CD4-positive, alpha-beta T cell (primary cell): ENCODE results near the gene TOMM5. TPM values are rescaled to one million over a fixed set of nuclear protein-coding genes. Genes with fewer than 3 reads are reported as not detected.
"Not testable (repeated sequence)": the region's sequence is repeated elsewhere in the genome, so short reads cannot be mapped to it uniquely, and the experiment has no call there.

ENCODE experiments used
- ATAC-seq: fragments of 200-7000 bp; cut with Tn5 transposase; one replicate; pipeline ENCODE4 v1.10.0; 2022; ENCODE audit warnings: mild to moderate bottlenecking; ENCODE audit not compliant: poor library complexity
- CTCF ChIA-PET: fragments of 350-600 bp; sonication (Branson Sonifier 250); formaldehyde crosslinking; loops from one replicate; lab custom pipeline; 2021; ENCODE audit warnings: antibody characterized with exemption, inconsistent platforms; lab: Charles Lee
- POLR2A ChIA-PET: fragments of 350-600 bp; sonication (Branson Sonifier 250); formaldehyde crosslinking; loops from one replicate; lab custom pipeline; 2021; ENCODE audit warnings: antibody characterized with exemption, inconsistent platforms; lab: Charles Lee
- DNase-seq, 14 experiments: peaks; one replicate each; pipeline ENCODE4 v3.0.0-alpha.2; 2013 to 2020; ENCODE audit warnings: mixed read lengths in 2 of 14
- H3K27ac ChIP-seq, 2 donors: one replicate each; pipeline versions ENCODE4 v1.5.1 to v1.7.0; 2013; ENCODE audit warnings: low read length in 2 of 2, low read depth in 1 of 2, mild to moderate bottlenecking in 1 of 2
- H3K27me3 ChIP-seq, 2 experiments: 1 replicate in 1 of 2; 2 replicates in 1 of 2; pipeline versions ENCODE4 v1.6.1 to v1.7.0; 2013; ENCODE audit warnings: low read length in 2 of 2, control low read depth in 1 of 2, mild to moderate bottlenecking in 1 of 2, moderate library complexity in 1 of 2; ENCODE audit not compliant: insufficient read depth in 2 of 2, control insufficient read depth in 1 of 2
- H3K36me3 ChIP-seq: one replicate; pipeline ENCODE4 v1.6.1; 2013; ENCODE audit warnings: low read length, control low read depth; ENCODE audit not compliant: insufficient read depth
- H3K4me1 ChIP-seq: one replicate; pipeline ENCODE4 v1.6.1; 2013; ENCODE audit warnings: low read length, control low read depth; ENCODE audit not compliant: insufficient read depth
- H3K4me3 ChIP-seq: one replicate; pipeline ENCODE4 v1.5.1; 2013; ENCODE audit warnings: mild to moderate bottlenecking, low read length, moderate library complexity
- H3K9me3 ChIP-seq, 2 experiments: 1 replicate in 1 of 2; 2 replicates in 1 of 2; pipeline versions ENCODE4 v1.6.1 to v1.7.0; 2013; ENCODE audit warnings: low read length in 2 of 2, mild to moderate bottlenecking in 2 of 2, control low read depth in 1 of 2, moderate library complexity in 1 of 2; ENCODE audit not compliant: control insufficient read depth in 1 of 2, insufficient read depth in 1 of 2
- H3K27ac Mint-ChIP-seq: one replicate; pipeline ENCODE4 v1.8.0; 2020; ENCODE audit warnings: mixed read lengths
- H3K27me3 Mint-ChIP-seq: one replicate; pipeline ENCODE4 v1.8.0; 2021; ENCODE audit warnings: mixed read lengths
- H3K36me3 Mint-ChIP-seq: one replicate; pipeline ENCODE4 v1.8.0; 2021; ENCODE audit warnings: low read depth, mixed read lengths
- H3K4me1 Mint-ChIP-seq: one replicate; pipeline ENCODE4 v1.8.0; 2021; ENCODE audit warnings: low read depth, mixed read lengths
- H3K4me3 Mint-ChIP-seq: one replicate; pipeline ENCODE4 v1.8.0; 2020; ENCODE audit warnings: mild to moderate bottlenecking, mixed read lengths
- H3K9me3 Mint-ChIP-seq: one replicate; pipeline ENCODE4 v1.8.0; 2020; ENCODE audit warnings: mixed read lengths
- CTCF ChIP-seq: fragments of 200-600 bp; IDR thresholded peaks from one replicate; pipeline ENCODE4 v1.8.0; 2022; ENCODE audit warnings: antibody characterized with exemption, mild to moderate bottlenecking
- intact Hi-C, 2 experiments: fragments of 100-400 bp; cut with DNase I in 1 of 2; cut with micrococcal nuclease in 1 of 2; formaldehyde crosslinking; loops; one replicate each; pipeline versions ENCODE4 v1.15.1 to v1.9.0; 2023 to 2025; cut with DNase I, micrococcal nuclease
- total RNA-seq, 174 experiments: library from RNA in 2 of 174; stranded (reverse) in 2 of 174; gene quantifications; one replicate each; pipeline ENCODE4 v1.2.3 and lab custom pipeline; 2021 to 2026

Gene TOMM5
- total RNA-seq, 2 experiments from 2014 or later, result 31.4 to 35.3 TPM

DNA sequence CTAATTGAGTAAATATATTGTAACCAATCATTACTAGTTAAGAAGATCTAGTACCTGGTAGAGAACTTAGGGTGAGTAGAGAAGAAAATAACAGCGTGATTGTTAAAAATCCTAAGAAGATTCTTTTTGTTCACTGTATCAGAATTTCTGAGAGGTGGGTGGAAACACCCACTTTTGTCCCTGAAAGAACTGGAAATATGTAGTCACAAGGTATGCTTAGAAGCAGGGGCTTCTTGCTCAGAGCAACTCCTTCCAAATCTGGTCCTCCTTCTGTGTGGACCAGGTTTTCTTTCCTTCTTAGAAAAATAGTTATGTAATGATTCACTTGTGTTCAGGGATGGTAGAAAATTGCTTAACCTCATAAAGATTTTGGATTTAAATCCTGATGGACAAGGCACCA lies 11.9 kb upstream of the TOMM5 start:
- no peak overlapping the region for H3K27ac ChIP-seq
- peaks cover 3 to 5% of the 10 kb centered on the region in 2 experiments for H3K27me3 ChIP-seq
- intact Hi-C loops, result no loop called here
- ChIA-PET CTCF (no interaction called here), POLR2A (no interaction called here)
- no peaks in the 10 kb centered on the region for H3K4me1 Mint-ChIP-seq
- no peaks in the 10 kb centered on the region for H3K36me3 ChIP-seq
- H3K27ac Mint-ChIP-seq, result no peak overlapping the region
- no peaks in the 10 kb centered on the region for H3K9me3 ChIP-seq
- peaks cover 50% of the 10 kb centered on the region for H3K27me3 Mint-ChIP-seq
- no peaks in the 10 kb centered on the region for H3K9me3 Mint-ChIP-seq
- H3K4me1 ChIP-seq, result no peaks in the 10 kb centered on the region
- no peak for TF ChIP-seq CTCF
- H3K36me3 Mint-ChIP-seq, result no peaks in the 10 kb centered on the region
- H3K4me3 Mint-ChIP-seq, result no peak overlapping the region
- no peak for DNase-seq
- ATAC-seq, result no peak
- H3K4me3 ChIP-seq, result no peak overlapping the region

DNA sequence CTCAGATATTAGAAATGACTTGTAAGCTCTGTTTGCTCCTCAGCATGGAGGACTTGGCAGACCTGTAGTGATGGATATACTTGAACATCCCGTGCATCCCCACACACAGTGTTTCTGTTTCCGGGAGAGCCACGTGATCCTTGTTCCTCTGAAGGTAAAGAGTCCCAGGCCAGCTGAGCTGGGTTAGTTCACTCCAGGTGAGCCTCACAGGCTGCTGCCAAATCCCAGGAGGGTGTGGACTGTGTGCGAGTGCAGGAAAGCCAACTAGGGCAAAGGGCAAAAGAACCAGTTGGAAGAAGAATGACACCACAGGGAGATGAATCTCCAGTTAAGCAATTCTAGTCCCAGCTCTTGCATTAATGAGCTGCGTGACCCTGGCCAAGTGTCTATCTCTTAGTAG lies 10.4 kb upstream of the TOMM5 start:
- CTCF ChIA-PET, result no interaction called here
- Histone ChIP-seq H3K4me3 (no peak overlapping the region), H3K36me3 (no peaks in the 10 kb centered on the region), H3K27ac (no peak overlapping the region), H3K27me3 (peaks cover 3 to 5% of the 10 kb centered on the region in 2 experiments), H3K9me3 (no peaks in the 10 kb centered on the region), H3K4me1 (no peaks in the 10 kb centered on the region)
- H3K27ac Mint-ChIP-seq, result no peak overlapping the region
- DNase-seq (no peak), ATAC-seq (no peak)
- H3K36me3 Mint-ChIP-seq, result no peaks in the 10 kb centered on the region
- no peak overlapping the region for H3K4me3 Mint-ChIP-seq
- POLR2A ChIA-PET, result no interaction called here
- peaks cover 49% of the 10 kb centered on the region for H3K27me3 Mint-ChIP-seq
- H3K4me1 Mint-ChIP-seq, result no peaks in the 10 kb centered on the region
- H3K9me3 Mint-ChIP-seq, result no peaks in the 10 kb centered on the region
- intact Hi-C loops, result no loop called here
- TF ChIP-seq CTCF, result no peak

GRCh38 chr9:37602061-37602460 lies 9.7 kb upstream of the TOMM5 start:
- peaks cover 49% of the 10 kb centered on the region for H3K27me3 Mint-ChIP-seq

GRCh38 chr9:37596504-37596903 lies 4.1 kb upstream of the TOMM5 start:
- CTCF ChIA-PET, result no interaction called here
- TF ChIP-seq CTCF, result no peak
- peaks cover 31% of the 10 kb centered on the region for H3K4me1 Mint-ChIP-seq
- peaks cover 26% of the 10 kb centered on the region for H3K27me3 Mint-ChIP-seq
- POLR2A ChIA-PET, result no interaction called here
- H3K9me3 ChIP-seq, result no peaks in the 10 kb centered on the region
- peaks cover 21% of the 10 kb centered on the region for H3K4me1 ChIP-seq
- peaks cover 11% of the 10 kb centered on the region for H3K36me3 Mint-ChIP-seq
- peaks cover 7% of the 10 kb centered on the region in 2 experiments for H3K27me3 ChIP-seq
- H3K27ac ChIP-seq, result no peak overlapping the region
- H3K27ac Mint-ChIP-seq, result no peak overlapping the region
- DNase-seq, result no peak
- no peak overlapping the region for H3K4me3 ChIP-seq
- intact Hi-C loops, result loop anchor here in 1 of 2 experiments (5.0 kb wide), 4 partner anchors 109 to 206 kb away; partner anchors contain the start of genes DCAF10 and POLR1E
- ATAC-seq, result no peak
- no peaks in the 10 kb centered on the region for H3K36me3 ChIP-seq
- H3K4me3 Mint-ChIP-seq, result no peak overlapping the region
- no peaks in the 10 kb centered on the region for H3K9me3 Mint-ChIP-seq

More at GRCh38 chr9:37602061-37602460, 9.7 kb upstream of the TOMM5 start:
- H3K4me3 Mint-ChIP-seq, H3K36me3 Mint-ChIP-seq, CTCF ChIA-PET, H3K9me3 ChIP-seq, ATAC-seq, H3K36me3 ChIP-seq, H3K27ac ChIP-seq, H3K4me1 ChIP-seq, intact Hi-C loops, H3K27me3 ChIP-seq, H3K4me3 ChIP-seq, H3K9me3 Mint-ChIP-seq, DNase-seq, H3K27ac Mint-ChIP-seq, H3K4me1 Mint-ChIP-seq, POLR2A ChIA-PET: not testable (repeated sequence)
